Measurements from ENCODE around the gene HTRA1.

The HTRA1 gene

GRCh38 chr10:122455376-122456079 lies 5.8 kb upstream of the HTRA1 start:
- DNase-seq, result no peak

- DNase-seq, result no peak
Observed at GRCh38 chr10:122457934-122458333, 3.4 kb upstream of the HTRA1 start.

- DNase-seq, result no peak
Observed at GRCh38 chr10:122458693-122459092, 2.7 kb upstream of the HTRA1 start.

DNA sequence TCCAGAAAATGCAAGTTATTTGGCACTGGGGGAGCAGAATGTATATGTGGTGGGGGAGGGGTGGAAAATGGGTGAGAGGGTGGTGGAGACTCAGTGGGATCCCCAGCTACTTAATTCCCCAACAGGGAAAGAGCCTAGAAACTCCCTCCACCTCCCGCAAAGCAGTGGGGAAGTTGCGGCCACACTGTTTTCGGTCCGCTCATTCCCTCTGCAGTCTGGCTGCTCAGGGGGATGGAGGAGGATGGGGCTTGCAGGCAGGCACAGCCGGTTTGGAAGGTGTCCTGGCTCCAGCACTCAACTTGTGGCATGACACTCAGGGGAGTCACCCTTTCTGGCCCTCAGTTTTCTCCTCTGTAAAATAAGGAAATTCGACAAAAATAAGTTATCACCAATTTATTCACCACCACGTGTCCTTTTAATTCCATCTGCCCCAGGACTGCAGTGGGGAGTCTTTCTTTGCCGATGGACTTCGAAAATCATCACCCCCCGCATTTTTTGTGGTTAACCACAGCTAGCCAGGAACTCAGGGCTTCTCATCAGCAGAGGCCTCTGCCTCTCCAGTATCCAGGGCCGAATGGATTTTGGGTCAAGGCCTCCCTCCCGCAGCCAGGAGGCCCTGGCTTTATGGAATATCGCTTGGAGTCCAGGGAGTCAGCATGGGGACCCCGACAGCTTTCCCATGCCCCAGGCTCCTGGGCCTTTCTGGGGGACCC lies 1.6 kb upstream of the HTRA1 start:
- peak; percentile 89 for DNase-seq

- DNase-seq, result no peak
Observed at GRCh38 chr10:122460891-122461293, 461 bp upstream of the HTRA1 start.

DNA sequence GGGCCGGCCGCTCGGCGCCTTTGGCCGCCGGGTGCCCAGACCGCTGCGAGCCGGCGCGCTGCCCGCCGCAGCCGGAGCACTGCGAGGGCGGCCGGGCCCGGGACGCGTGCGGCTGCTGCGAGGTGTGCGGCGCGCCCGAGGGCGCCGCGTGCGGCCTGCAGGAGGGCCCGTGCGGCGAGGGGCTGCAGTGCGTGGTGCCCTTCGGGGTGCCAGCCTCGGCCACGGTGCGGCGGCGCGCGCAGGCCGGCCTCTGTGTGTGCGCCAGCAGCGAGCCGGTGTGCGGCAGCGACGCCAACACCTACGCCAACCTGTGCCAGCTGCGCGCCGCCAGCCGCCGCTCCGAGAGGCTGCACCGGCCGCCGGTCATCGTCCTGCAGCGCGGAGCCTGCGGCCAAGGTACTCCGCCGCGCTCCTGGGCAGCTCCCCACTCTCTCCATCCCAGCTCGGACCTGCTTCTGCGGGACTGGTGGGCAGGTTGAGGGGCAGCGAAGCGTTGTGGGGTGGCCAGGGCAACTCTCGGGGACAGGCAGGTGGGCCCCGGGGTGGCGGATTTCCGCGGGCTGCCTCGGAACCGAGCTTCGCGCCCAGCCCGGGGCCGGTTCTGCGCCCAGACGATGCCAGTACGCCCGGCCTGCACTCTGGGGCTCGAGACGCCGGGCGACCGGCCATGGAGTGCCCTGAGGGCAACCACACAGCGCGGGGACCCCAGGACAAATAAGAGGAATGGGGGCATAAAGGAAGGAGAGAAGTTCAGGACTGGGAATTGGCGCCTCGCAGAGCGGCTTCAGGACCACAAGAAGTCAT lies 578 bp downstream of the HTRA1 start:
- DNase-seq, result no peak

GRCh38 chr10:122462533-122463465 lies 1.4 kb downstream of the HTRA1 start:
- DNase-seq, result peak; percentile 47

GRCh38 chr10:122463466-122464249 lies 2.3 kb downstream of the HTRA1 start:
- DNase-seq, result no peak

DNA sequence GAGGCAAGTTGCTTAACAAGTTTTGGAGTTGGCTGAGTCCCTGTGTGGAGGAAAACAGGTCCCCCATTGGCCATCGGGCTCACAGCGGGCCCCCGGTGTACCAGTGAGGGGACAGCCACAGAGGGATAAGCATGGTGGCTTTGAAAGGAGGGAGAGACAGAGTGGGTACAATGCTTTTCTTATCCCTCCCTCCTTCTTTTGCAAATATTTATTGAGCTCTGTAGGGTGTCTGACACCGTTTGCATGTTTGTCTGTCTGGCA lies 2.8 kb downstream of the HTRA1 start:
- DNase-seq, result no peak

- no peak for DNase-seq
Observed at GRCh38 chr10:122464586-122464985, 3.2 kb downstream of the HTRA1 start.

- DNase-seq, result no peak
Observed at GRCh38 chr10:122465401-122466040, 4.2 kb downstream of the HTRA1 start.

DNA sequence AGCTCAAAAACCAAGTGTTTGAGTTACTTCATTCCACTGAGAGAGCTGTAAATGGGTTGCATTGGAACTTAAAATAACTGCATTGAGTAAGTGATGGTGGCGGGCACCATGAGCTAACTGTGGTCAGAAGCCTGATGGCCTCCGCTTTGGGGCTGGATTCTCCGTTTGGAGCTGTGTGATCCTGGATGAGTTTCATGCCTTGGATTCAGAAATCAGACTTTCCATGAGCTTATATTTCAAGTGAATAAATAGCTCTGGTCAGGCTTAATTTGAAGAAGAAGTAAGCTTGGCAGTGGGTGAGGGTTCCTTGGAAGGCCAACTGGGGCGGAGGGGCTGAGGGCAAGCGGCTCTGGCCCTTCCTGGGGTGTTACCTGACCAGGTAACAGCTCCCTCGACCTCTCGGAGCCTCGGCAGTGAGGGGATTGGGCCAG lies 5.6 kb downstream of the HTRA1 start:
- no peak for DNase-seq

- DNase-seq, result no peak
Observed at GRCh38 chr10:122467701-122468100, 6.3 kb downstream of the HTRA1 start.

DNA sequence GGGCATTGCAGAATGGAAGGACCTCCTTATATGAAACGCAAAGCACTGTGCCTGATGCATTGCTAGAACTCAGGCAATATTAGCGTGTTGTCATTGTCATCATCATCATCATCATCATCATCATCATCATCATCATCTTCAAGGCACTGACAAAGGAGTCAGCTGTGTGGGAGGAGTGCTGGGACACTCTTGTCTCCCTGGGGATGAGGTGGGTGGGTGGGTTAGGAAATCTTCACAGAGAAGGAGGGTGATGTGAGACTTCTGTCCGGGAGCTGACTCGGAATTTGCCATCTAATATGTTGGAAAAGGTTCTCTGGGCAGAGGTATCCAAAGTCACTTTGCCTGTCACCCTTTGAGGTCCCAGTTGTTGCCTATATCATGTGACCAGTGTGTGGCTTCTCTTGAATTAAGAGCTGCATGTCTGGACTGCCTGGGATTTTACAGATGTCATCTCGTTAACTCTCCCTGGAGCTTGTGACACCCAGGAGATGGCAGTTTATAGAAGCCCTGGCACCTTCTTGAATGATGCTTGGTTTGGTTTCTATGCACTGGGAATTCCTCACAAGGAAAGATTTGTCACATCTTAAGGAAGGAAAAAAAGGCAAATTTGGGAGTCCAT lies 7.1 kb downstream of the HTRA1 start:
- no peak for DNase-seq

- DNase-seq, result peak; percentile 98
Observed at GRCh38 chr10:122468926-122469781, 7.8 kb downstream of the HTRA1 start.

GRCh38 chr10:122469848-122470247 lies 8.5 kb downstream of the HTRA1 start:
- DNase-seq, result no peak

GRCh38 chr10:122471531-122472177 lies 10.3 kb downstream of the HTRA1 start:
- DNase-seq, result peak; percentile 59

GRCh38 chr10:122473116-122473515 lies 11.8 kb downstream of the HTRA1 start:
- DNase-seq, result no peak

DNA sequence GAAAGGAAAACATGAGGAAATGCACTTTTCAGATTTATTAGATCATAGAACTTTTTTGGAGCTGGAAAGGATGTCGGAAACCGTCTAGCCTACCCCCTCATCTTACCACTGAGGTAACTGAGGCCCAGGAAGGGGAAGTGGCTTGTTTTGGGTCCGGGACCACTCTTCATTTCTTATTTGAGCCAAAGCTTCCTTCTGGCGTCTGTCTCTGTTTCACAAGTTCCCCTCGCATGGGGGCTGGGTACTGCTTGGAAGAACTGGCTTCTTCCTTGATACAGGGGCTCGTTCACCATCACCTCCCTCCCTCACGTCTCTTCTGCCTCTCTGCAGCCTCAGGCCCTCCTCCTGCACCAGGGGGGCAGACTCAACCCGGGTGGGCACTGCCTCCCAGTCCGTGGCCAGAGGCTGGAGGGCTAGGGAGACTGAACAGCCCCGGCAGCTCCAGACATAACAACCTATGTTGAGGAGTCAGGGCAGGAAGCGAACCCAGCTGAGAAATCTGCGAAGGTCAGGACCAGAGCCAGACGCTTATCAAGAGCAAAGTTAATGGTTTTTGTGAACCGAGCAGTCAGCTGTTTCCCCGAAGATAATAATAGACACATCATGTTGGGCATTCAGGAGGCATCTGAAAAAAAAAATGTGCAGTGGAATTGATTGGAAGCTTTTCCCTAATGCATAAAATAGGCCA lies 12.9 kb downstream of the HTRA1 start:
- no peak for DNase-seq
